Cardiac fibroblast (primary cell): ENCODE results near the gene WDR36.

ENCODE experiments used
- DNase-seq, 2 donors: peaks; one replicate each; pipeline versions ENCODE4 v3.0.0 to v3.0.0-alpha.2; 2010; ENCODE audit warnings: low read depth in 2 of 2
- H3K4me3 ChIP-seq, 2 donors: replicated peaks in 1 of 2; 1 replicate in 1 of 2; 2 replicates in 1 of 2; pipeline ENCODE4 v1.5.1; 2011; ENCODE audit warnings: low read depth in 2 of 2, low read length in 2 of 2, mild to moderate bottlenecking in 2 of 2, moderate library complexity in 1 of 2
- TF ChIP-seq, protein P1 (sequence below): IDR thresholded peaks from one replicate; pipeline ENCODE4 v1.5.1; 2011; ENCODE audit warnings: low read depth, mild to moderate bottlenecking, low read length, inconsistent platforms

The WDR36 gene

DNA sequence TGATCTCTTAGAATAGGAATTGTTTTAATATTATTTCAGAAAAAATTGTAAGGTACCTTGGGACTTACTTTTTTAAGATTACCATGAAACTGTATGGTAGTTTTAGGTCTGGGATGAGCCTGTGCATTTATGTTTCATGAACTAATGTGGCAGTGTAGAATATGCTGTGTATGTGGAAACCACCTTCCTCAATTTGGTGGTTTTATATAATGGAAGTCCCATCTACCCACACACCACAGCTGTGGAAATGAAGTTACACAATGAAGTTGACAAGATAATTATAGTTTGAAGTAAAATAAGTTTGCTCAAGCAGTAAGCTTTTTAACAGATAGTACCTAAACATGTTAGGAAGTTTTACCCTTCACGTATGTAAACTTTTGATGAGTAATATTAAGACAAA, 24.4 kb downstream of the WDR36 start:
- TF ChIP-seq, protein P1, sequence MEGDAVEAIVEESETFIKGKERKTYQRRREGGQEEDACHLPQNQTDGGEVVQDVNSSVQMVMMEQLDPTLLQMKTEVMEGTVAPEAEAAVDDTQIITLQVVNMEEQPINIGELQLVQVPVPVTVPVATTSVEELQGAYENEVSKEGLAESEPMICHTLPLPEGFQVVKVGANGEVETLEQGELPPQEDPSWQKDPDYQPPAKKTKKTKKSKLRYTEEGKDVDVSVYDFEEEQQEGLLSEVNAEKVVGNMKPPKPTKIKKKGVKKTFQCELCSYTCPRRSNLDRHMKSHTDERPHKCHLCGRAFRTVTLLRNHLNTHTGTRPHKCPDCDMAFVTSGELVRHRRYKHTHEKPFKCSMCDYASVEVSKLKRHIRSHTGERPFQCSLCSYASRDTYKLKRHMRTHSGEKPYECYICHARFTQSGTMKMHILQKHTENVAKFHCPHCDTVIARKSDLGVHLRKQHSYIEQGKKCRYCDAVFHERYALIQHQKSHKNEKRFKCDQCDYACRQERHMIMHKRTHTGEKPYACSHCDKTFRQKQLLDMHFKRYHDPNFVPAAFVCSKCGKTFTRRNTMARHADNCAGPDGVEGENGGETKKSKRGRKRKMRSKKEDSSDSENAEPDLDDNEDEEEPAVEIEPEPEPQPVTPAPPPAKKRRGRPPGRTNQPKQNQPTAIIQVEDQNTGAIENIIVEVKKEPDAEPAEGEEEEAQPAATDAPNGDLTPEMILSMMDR, result no peak
- no peak for DNase-seq
- no peak overlapping the region for H3K4me3 ChIP-seq

DNA sequence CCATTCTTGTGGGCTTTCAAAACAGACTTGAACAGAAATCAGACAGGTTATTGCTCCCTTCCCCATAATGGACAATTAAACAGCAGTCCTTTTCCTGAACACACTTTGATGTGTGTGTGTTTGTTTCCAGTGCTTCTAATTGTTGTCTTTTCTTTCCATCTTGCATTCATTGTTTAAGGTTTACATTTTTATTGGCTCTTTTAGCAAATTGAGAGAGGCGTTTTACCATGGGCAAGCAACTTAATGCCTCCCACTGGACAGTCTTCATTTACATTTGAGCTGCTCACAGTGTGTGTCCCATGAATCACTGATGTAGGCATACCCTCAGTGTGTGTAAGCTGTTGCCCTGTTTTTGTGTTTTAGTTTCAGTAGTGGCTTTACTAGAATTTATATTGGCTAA, 25.0 kb downstream of the WDR36 start:
- no peak for DNase-seq
- TF ChIP-seq, protein P1, result no peak
- no peak overlapping the region for H3K4me3 ChIP-seq

DNA sequence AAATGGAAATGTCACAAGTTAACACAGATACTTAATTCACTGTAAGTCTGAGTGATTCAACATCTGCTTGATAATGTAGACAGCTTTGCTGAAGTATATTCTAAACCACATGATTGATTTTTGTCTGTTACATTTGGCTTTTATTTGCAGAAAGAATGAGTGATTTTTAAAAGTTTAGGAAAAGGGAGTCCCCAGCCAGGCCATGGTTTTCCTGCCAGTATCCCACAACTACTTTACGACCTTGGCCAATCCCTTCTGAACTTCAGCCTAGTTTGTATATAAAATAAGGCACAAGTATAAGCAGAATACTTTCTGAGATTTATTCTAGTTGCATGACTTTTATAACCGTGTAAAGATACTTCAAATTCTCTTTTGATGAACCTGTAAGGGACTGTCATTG, 27.1 kb downstream of the WDR36 start:
- no peak overlapping the region for H3K4me3 ChIP-seq
- TF ChIP-seq, protein P1, result no peak
- no peak for DNase-seq

DNA sequence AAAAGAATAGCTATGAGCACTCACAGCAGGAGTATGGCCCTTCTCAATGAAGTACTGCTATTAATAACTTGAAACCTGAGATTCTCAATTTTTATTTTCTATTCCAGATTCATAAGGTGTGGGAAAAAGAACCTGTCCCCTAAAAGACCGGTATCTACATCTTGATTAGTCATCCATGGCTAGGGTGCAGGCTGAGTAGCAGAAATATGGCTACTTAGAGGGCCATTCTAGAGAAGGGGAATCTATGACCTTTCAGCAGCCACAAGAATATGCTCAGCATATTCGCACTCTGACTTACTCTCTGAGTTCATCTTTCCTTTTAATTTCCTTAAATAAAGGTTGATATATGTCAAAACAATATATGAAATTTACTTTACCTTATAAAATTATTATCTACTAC, 27.7 kb downstream of the WDR36 start:
- TF ChIP-seq, protein P1, result no peak
- no peak for DNase-seq
- no peak overlapping the region for H3K4me3 ChIP-seq

DNA sequence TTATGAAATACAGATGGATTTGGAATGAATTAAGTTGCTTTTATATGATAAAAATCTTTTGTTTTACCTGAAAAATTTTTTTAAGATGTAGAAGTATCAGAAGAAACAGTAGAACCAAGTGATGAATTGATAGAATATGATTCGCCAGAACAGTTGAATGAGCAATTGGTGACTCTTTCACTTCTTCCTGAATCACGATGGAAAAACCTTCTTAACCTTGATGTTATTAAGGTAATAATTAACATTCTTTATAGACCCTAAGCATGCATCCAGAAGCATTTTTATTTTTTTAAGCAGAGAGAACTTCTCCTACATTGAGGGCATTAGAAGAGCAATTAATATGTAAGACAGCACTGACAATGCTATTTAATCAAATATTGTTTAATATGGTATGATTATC, 28.8 kb downstream of the WDR36 start:
- TF ChIP-seq, protein P1, result no peak
- no peak overlapping the region for H3K4me3 ChIP-seq
- DNase-seq, result no peak

DNA sequence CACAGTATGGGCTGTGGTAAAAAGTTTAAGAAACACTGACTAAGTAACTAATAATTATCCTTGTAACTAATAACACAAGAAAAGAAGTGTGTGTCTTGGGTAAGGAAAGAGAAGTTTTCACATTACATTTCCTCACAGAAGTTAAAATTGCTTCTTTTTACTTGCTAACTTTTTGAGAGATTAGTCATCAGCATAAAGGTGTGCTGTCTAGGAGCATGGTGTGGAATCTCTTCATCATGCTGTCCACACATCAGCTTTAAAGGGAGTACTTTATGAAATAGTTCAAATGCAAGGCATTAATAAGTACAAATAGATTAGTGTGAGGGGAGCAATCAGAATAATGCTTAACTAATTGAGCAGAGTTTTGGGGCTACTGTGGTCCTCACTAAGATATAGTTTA, 29.8 kb downstream of the WDR36 start:
- DNase-seq, result no peak
- no peak overlapping the region for H3K4me3 ChIP-seq
- TF ChIP-seq, protein P1, result no peak

DNA sequence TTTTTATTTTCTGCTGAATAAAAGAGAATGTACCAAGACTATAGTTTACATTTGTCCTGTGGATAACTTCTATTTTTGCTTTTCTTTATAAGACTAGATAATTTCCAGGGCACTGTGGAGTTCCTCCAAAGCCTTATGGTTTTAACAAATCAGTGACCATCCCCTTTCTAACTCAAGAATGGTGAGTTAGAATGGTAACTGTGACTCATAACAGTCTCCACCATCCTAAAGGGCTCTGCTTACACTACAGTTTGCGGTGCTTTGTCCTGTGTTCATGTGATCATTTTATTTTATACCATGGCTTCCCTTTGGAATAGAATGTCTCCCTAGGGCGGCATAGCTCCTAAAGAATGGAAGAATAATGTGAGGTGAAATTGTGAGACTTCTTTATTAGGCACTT, 30.2 kb downstream of the WDR36 start:
- DNase-seq, result no peak
- TF ChIP-seq, protein P1, result no peak

More for the DNA sequence above, 30.2 kb downstream of the WDR36 start:
- no peak overlapping the region for H3K4me3 ChIP-seq
